SJCRH30 (cell line): Measurements from ENCODE around the gene DTL. TPM values are rescaled to one million over a fixed set of nuclear protein-coding genes. Genes with fewer than 3 reads are reported as not detected.
"Not testable (repeated sequence)": the region's sequence is repeated elsewhere in the genome, so short reads cannot be mapped to it uniquely, and the experiment has no call there.

Source experiments
- DNase-seq, 2 experiments: peaks; one replicate each; pipeline ENCODE4 v3.0.0-alpha.2; 2015 to 2020
- H3K27ac ChIP-seq: fragments of 250-450 bp; sonication (Bioruptor Pico); 2 replicates; pipeline ENCODE4 v1.5.1; 2020; ENCODE audit warnings: mild to moderate bottlenecking, moderate library complexity
- H3K27me3 ChIP-seq: fragments of 250-450 bp; sonication (Bioruptor Pico); 2 replicates; pipeline ENCODE4 v1.5.1; 2020; ENCODE audit warnings: mild to moderate bottlenecking, moderate library complexity
- H3K36me3 ChIP-seq: fragments of 250-450 bp; sonication (Bioruptor Pico); 2 replicates; pipeline ENCODE4 v1.5.1; 2020; ENCODE audit warnings: mild to moderate bottlenecking, moderate library complexity
- H3K4me1 ChIP-seq: fragments of 250-450 bp; sonication (Bioruptor Pico); 2 replicates; pipeline ENCODE4 v1.5.1; 2020; ENCODE audit warnings: mild to moderate bottlenecking, moderate library complexity
- H3K4me3 ChIP-seq: fragments of 250-450 bp; sonication (Bioruptor Pico); 2 replicates; pipeline ENCODE4 v1.5.1; 2020; ENCODE audit warnings: mild to moderate bottlenecking, moderate library complexity
- H3K9me3 ChIP-seq: fragments of 250-450 bp; sonication (Bioruptor Pico); replicated peaks from 2 replicates; pipeline ENCODE4 v1.5.1; 2020; ENCODE audit warnings: mild to moderate bottlenecking, moderate library complexity
- total RNA-seq: library from RNA; depleted of rRNA; stranded (reverse); fragments of >200 nt; shearing (Covaris generic); gene quantifications from 2 replicates; pipeline ENCODE4 v1.2.3, GENCODE V29; 2014; rRNA removed

Gene DTL
- 81.8 and 82.1 TPM in 2 replicates for total RNA-seq

GRCh38 chr1:212035123-212035834, at the start of gene DTL, which contains the start of gene INTS7:
TSS of gene DTL (plus strand) at chr1:212035748. CDS start at chr1:212035891, 143 bp downstream.
TSS of gene INTS7 (minus strand) at chr1:212035557. CDS start at chr1:212035437, 120 bp downstream.
- Histone ChIP-seq H3K27me3 (no peaks in the 10 kb centered on the region), H3K27ac (peak within 1 kb of the TSS; percentile 86), H3K4me3 (peak within 1 kb of the TSS; percentile 68), H3K9me3 (no peaks in the 10 kb centered on the region), H3K36me3 (peaks cover 11% of the 10 kb centered on the region), H3K4me1 (peaks cover 7% of the 10 kb centered on the region)
- DNase-seq: peak; percentile 99 to 100

- Histone ChIP-seq H3K27me3 (no peaks in the 10 kb centered on the region), H3K27ac (no peak overlapping the region), H3K36me3 (peaks cover 51% of the 10 kb centered on the region), H3K9me3 (no peaks in the 10 kb centered on the region), H3K4me1 (no peaks in the 10 kb centered on the region), H3K4me3 (no peak overlapping the region)
- no peak for DNase-seq
These were observed 48.8 kb upstream of the DTL start for GRCh38 chr1:211986628-211987254.

GRCh38 chr1:211991695-211992094, 43.9 kb upstream of the DTL start:
- Histone ChIP-seq H3K4me1 (no peaks in the 10 kb centered on the region), H3K27ac (no peak overlapping the region), H3K27me3 (no peaks in the 10 kb centered on the region), H3K4me3 (no peak overlapping the region), H3K9me3 (no peaks in the 10 kb centered on the region), H3K36me3 (peaks cover 24% of the 10 kb centered on the region)
- no peak for DNase-seq

- not testable (repeated sequence) for DNase-seq, H3K4me3 ChIP-seq, H3K27ac ChIP-seq, H3K9me3 ChIP-seq, H3K4me1 ChIP-seq, H3K27me3 ChIP-seq
- peaks cover 37% of the 10 kb centered on the region for H3K36me3 ChIP-seq
These were observed 38.1 kb upstream of the DTL start for GRCh38 chr1:211997426-211997825.

- no peaks in the 10 kb centered on the region for H3K9me3 ChIP-seq
- peaks cover 61% of the 10 kb centered on the region for H3K36me3 ChIP-seq
- no peak for DNase-seq
These were observed 33.0 kb upstream of the DTL start for GRCh38 chr1:212002536-212002935.

GRCh38 chr1:212004895-212005608, 30.5 kb upstream of the DTL start:
- H3K4me3 ChIP-seq: no peak overlapping the region
- DNase-seq: no peak
- H3K36me3 ChIP-seq: peaks cover 47% of the 10 kb centered on the region
- H3K27ac ChIP-seq: no peak overlapping the region
- H3K9me3 ChIP-seq: no peaks in the 10 kb centered on the region
- peaks cover 16% of the 10 kb centered on the region for H3K4me1 ChIP-seq
- no peaks in the 10 kb centered on the region for H3K27me3 ChIP-seq

More at GRCh38 chr1:212002536-212002935, 33.0 kb upstream of the DTL start:
- no peak overlapping the region for H3K27ac ChIP-seq
- no peak overlapping the region for H3K4me3 ChIP-seq
- H3K4me1 ChIP-seq: peaks cover 6% of the 10 kb centered on the region
- no peaks in the 10 kb centered on the region for H3K27me3 ChIP-seq

GRCh38 chr1:212007178-212007577, 28.4 kb upstream of the DTL start:
- H3K9me3 ChIP-seq: no peaks in the 10 kb centered on the region
- peak overlapping the region; percentile 27 for H3K27ac ChIP-seq
- H3K27me3 ChIP-seq: no peaks in the 10 kb centered on the region
- H3K36me3 ChIP-seq: peaks cover 39% of the 10 kb centered on the region
- DNase-seq: no peak
- H3K4me3 ChIP-seq: no peak overlapping the region
- H3K4me1 ChIP-seq: peaks cover 16% of the 10 kb centered on the region

- Histone ChIP-seq H3K4me3 (no peak overlapping the region), H3K36me3 (peaks cover 35% of the 10 kb centered on the region)
- peak; percentile 76 to 92 for DNase-seq
These were observed 27.7 kb upstream of the DTL start for GRCh38 chr1:212007886-212008285.

GRCh38 chr1:212009561-212009960, 26.0 kb upstream of the DTL start:
- H3K4me3 ChIP-seq: no peak overlapping the region
- H3K9me3 ChIP-seq: no peaks in the 10 kb centered on the region
- no peak for DNase-seq
- no peaks in the 10 kb centered on the region for H3K27me3 ChIP-seq
- peaks cover 34% of the 10 kb centered on the region for H3K36me3 ChIP-seq
- peaks cover 16% of the 10 kb centered on the region for H3K4me1 ChIP-seq
- H3K27ac ChIP-seq: no peak overlapping the region

More at GRCh38 chr1:212007886-212008285, 27.7 kb upstream of the DTL start:
- Histone ChIP-seq H3K4me1 (peaks cover 16% of the 10 kb centered on the region), H3K9me3 (no peaks in the 10 kb centered on the region), H3K27me3 (no peaks in the 10 kb centered on the region), H3K27ac (peak overlapping the region; percentile 27)

- H3K9me3 ChIP-seq: no peaks in the 10 kb centered on the region
- H3K27ac ChIP-seq: no peak overlapping the region
- H3K36me3 ChIP-seq: peaks cover 30% of the 10 kb centered on the region
- no peak for DNase-seq
- no peak overlapping the region for H3K4me3 ChIP-seq
- no peaks in the 10 kb centered on the region for H3K27me3 ChIP-seq
- peaks cover 16% of the 10 kb centered on the region for H3K4me1 ChIP-seq
These were observed 25.5 kb upstream of the DTL start for GRCh38 chr1:212010004-212010403.

- no peak overlapping the region for H3K27ac ChIP-seq
- peaks cover 13% of the 10 kb centered on the region for H3K4me1 ChIP-seq
- H3K36me3 ChIP-seq: peaks cover 27% of the 10 kb centered on the region
- peak; percentile 69 to 85 for DNase-seq
- H3K27me3 ChIP-seq: no peaks in the 10 kb centered on the region
- no peak overlapping the region for H3K4me3 ChIP-seq
- no peaks in the 10 kb centered on the region for H3K9me3 ChIP-seq
These were observed 23.4 kb upstream of the DTL start for GRCh38 chr1:212012034-212012740.

GRCh38 chr1:212013672-212014071, 21.9 kb upstream of the DTL start:
- Histone ChIP-seq H3K9me3 (no peaks in the 10 kb centered on the region), H3K4me3 (no peak overlapping the region), H3K27me3 (no peaks in the 10 kb centered on the region), H3K27ac (no peak overlapping the region), H3K36me3 (peaks cover 34% of the 10 kb centered on the region), H3K4me1 (peaks cover 1% of the 10 kb centered on the region)
- DNase-seq: no peak

GRCh38 chr1:212020975-212021374, 14.6 kb upstream of the DTL start:
- H3K4me3 ChIP-seq: no peak overlapping the region
- DNase-seq: no peak

GRCh38 chr1:212021563-212021962, 14.0 kb upstream of the DTL start:
- no peak overlapping the region for H3K4me3 ChIP-seq
- H3K36me3 ChIP-seq: peaks cover 43% of the 10 kb centered on the region
- no peak for DNase-seq
- H3K4me1 ChIP-seq: no peaks in the 10 kb centered on the region
- no peaks in the 10 kb centered on the region for H3K27me3 ChIP-seq
- H3K27ac ChIP-seq: no peak overlapping the region
- peaks cover 10% of the 10 kb centered on the region; the same call in 1 of the 2 replicates for H3K9me3 ChIP-seq

More at GRCh38 chr1:212020975-212021374, 14.6 kb upstream of the DTL start:
- no peaks in the 10 kb centered on the region for H3K4me1 ChIP-seq
- H3K9me3 ChIP-seq: peaks cover 10% of the 10 kb centered on the region; the same call in 1 of the 2 replicates
- H3K36me3 ChIP-seq: peaks cover 49% of the 10 kb centered on the region
- no peak overlapping the region for H3K27ac ChIP-seq
- no peaks in the 10 kb centered on the region for H3K27me3 ChIP-seq
